Fibroblast of lung (primary cell): Measurements from ENCODE around the gene PTTG2. TPM values are rescaled to one million over a fixed set of nuclear protein-coding genes. Genes with fewer than 3 reads are reported as not detected.

Experiments used
- DNase-seq, 2 donors: peaks; one replicate each; pipeline versions ENCODE4 v3.0.0 to v3.0.0-alpha.2; 2010; ENCODE audit warnings: low read depth in 2 of 2
- H2AFZ ChIP-seq: 2 replicates; pipeline ENCODE4 v1.5.1; 2012; ENCODE audit warnings: low read length, control low read depth, inconsistent platforms
- H3K27ac ChIP-seq: 2 replicates; pipeline ENCODE4 v1.5.1; 2011; ENCODE audit warnings: low read length, control low read depth; ENCODE audit not compliant: insufficient read depth
- H3K27me3 ChIP-seq: 2 replicates; pipeline ENCODE4 v1.5.1; 2011; ENCODE audit warnings: mild to moderate bottlenecking, low read length; ENCODE audit not compliant: control insufficient read depth, insufficient read depth
- H3K36me3 ChIP-seq: 2 replicates; pipeline ENCODE4 v1.5.1; 2011; ENCODE audit warnings: low read length; ENCODE audit not compliant: control insufficient read depth, insufficient read depth
- H3K4me1 ChIP-seq: 2 replicates; pipeline ENCODE4 v1.5.1; 2011; ENCODE audit warnings: low read length; ENCODE audit not compliant: control insufficient read depth, insufficient read depth; ENCODE audit errors: extremely low read depth
- H3K4me2 ChIP-seq: 2 replicates; pipeline ENCODE4 v1.5.1; 2011; ENCODE audit warnings: low read length, control low read depth; ENCODE audit not compliant: insufficient read depth; ENCODE audit errors: extremely low read depth
- H3K4me3 ChIP-seq, 4 experiments: fragments of 200-600 bp in 1 of 4; sonication (generic) in 1 of 4; replicated peaks in 1 of 4; 2 replicates each; pipeline ENCODE4 v1.5.1; 2011 to 2016; ENCODE audit warnings: low read length in 4 of 4, low read depth in 3 of 4, mild to moderate bottlenecking in 3 of 4, control low read depth in 2 of 4, inconsistent platforms in 1 of 4, mixed read lengths in 1 of 4; ENCODE audit not compliant: insufficient read depth in 1 of 4; ENCODE audit errors: control extremely low read depth in 1 of 4
- H3K79me2 ChIP-seq: 2 replicates; pipeline ENCODE4 v1.5.1; 2012; ENCODE audit warnings: mild to moderate bottlenecking, low read length, inconsistent platforms; ENCODE audit not compliant: control insufficient read depth, insufficient read depth
- H3K9ac ChIP-seq: 2 replicates; pipeline ENCODE4 v1.5.1; 2011; ENCODE audit warnings: mild to moderate bottlenecking, low read length, control low read depth; ENCODE audit not compliant: insufficient read depth
- H3K9me3 ChIP-seq: 2 replicates; pipeline ENCODE4 v1.5.1; 2012; ENCODE audit warnings: low read depth, low read length; ENCODE audit not compliant: control insufficient read depth, insufficient read depth
- H4K20me1 ChIP-seq: 2 replicates; pipeline ENCODE4 v1.5.1; 2011; ENCODE audit warnings: low read length; ENCODE audit not compliant: control insufficient read depth, insufficient read depth; ENCODE audit errors: extremely low read depth
- EZH2 ChIP-seq: IDR thresholded peaks from 2 replicates; pipeline ENCODE4 v1.5.1; 2012; ENCODE audit warnings: low read length, control low read depth, mild to moderate bottlenecking; ENCODE audit errors: missing control alignments
- polyA plus RNA-seq, 2 donors: library from polyadenylated mRNA; depleted of rRNA in 1 of 2; stranded (reverse) in 1 of 2; unstranded in 1 of 2; fragments of >200 nt; gene quantifications; 2 replicates each; pipeline ENCODE4 v1.2.1, GENCODE V29; 2011 to 2012; ENCODE audit warnings: missing spikeins in 1 of 2
- total RNA-seq: library from RNA; depleted of rRNA; stranded (reverse); fragments of >200 nt; gene quantifications from 2 replicates; pipeline ENCODE4 v1.2.1, GENCODE V29; 2014
- TF ChIP-seq, protein P1 (sequence below), 2 donors: IDR thresholded peaks in 1 of 2; conservative IDR thresholded peaks in 1 of 2; 1 replicate in 1 of 2; 2 replicates in 1 of 2; pipeline ENCODE4 v1.5.1; 2011 to 2012; ENCODE audit warnings: low read length in 2 of 2, control low read depth in 1 of 2, inconsistent platforms in 1 of 2, low read depth in 1 of 2, mild to moderate bottlenecking in 1 of 2

The PTTG2 gene
- total and polyA plus RNA-seq, 2 donors (not counting 1 experiment from before 2014, with no cell fraction given), result not detected

GRCh38 chr4:37966044-37966443, 5.8 kb downstream of the PTTG2 start:
- H3K9me3 ChIP-seq, result no peaks in the 10 kb centered on the region
- H3K79me2 ChIP-seq, result no peaks in the 10 kb centered on the region

GRCh38 chr4:37967736-37968135, 7.5 kb downstream of the PTTG2 start:
- no peak overlapping the region for H3K9ac ChIP-seq
- no peaks in the 10 kb centered on the region for H3K27me3 ChIP-seq
- DNase-seq, result peak in 1 of 2 donors; percentile 35
- no peaks in the 10 kb centered on the region for H3K36me3 ChIP-seq
- no peaks in the 10 kb centered on the region for H3K9me3 ChIP-seq
- H3K4me3 ChIP-seq, result no peak overlapping the region
- no peak overlapping the region for H2AFZ ChIP-seq
- no peak for TF ChIP-seq EZH2
- TF ChIP-seq, protein P1, sequence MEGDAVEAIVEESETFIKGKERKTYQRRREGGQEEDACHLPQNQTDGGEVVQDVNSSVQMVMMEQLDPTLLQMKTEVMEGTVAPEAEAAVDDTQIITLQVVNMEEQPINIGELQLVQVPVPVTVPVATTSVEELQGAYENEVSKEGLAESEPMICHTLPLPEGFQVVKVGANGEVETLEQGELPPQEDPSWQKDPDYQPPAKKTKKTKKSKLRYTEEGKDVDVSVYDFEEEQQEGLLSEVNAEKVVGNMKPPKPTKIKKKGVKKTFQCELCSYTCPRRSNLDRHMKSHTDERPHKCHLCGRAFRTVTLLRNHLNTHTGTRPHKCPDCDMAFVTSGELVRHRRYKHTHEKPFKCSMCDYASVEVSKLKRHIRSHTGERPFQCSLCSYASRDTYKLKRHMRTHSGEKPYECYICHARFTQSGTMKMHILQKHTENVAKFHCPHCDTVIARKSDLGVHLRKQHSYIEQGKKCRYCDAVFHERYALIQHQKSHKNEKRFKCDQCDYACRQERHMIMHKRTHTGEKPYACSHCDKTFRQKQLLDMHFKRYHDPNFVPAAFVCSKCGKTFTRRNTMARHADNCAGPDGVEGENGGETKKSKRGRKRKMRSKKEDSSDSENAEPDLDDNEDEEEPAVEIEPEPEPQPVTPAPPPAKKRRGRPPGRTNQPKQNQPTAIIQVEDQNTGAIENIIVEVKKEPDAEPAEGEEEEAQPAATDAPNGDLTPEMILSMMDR (conservative IDR thresholded peaks at IDR 0.05 in 1 of 2, IDR thresholded peaks at IDR 0.05 in 1 of 2; ENCODE audit: low read depth in 1 of 2, low read length in 2 of 2), result no peak
- H4K20me1 ChIP-seq, result no peaks in the 10 kb centered on the region
- no peak overlapping the region for H3K4me2 ChIP-seq
- H3K79me2 ChIP-seq, result no peaks in the 10 kb centered on the region
- H3K4me1 ChIP-seq, result no peaks in the 10 kb centered on the region
- no peak overlapping the region for H3K27ac ChIP-seq

More at GRCh38 chr4:37966044-37966443, 5.8 kb downstream of the PTTG2 start:
- Histone ChIP-seq H3K36me3 (no peaks in the 10 kb centered on the region), H3K4me3 (no peak overlapping the region), H3K27ac (no peak overlapping the region), H3K27me3 (no peaks in the 10 kb centered on the region), H4K20me1 (no peaks in the 10 kb centered on the region), H2AFZ (no peak overlapping the region), H3K4me2 (no peak overlapping the region), H3K4me1 (no peaks in the 10 kb centered on the region), H3K9ac (no peak overlapping the region)
- TF ChIP-seq EZH2, result no peak
- DNase-seq, result no peak

GRCh38 chr4:37968747-37969146, 8.5 kb downstream of the PTTG2 start:
- Histone ChIP-seq H3K4me3 (no peak overlapping the region), H3K4me1 (no peaks in the 10 kb centered on the region), H3K9ac (no peak overlapping the region), H4K20me1 (no peaks in the 10 kb centered on the region), H3K36me3 (no peaks in the 10 kb centered on the region), H3K79me2 (no peaks in the 10 kb centered on the region), H3K27me3 (no peaks in the 10 kb centered on the region), H3K9me3 (no peaks in the 10 kb centered on the region), H3K4me2 (no peak overlapping the region), H2AFZ (no peak overlapping the region), H3K27ac (no peak overlapping the region)
- TF ChIP-seq, protein P1 (conservative IDR thresholded peaks at IDR 0.05 in 1 of 2, IDR thresholded peaks at IDR 0.05 in 1 of 2; ENCODE audit: low read depth in 1 of 2, low read length in 2 of 2), result no peak
- TF ChIP-seq EZH2, result no peak
- DNase-seq, result no peak
